Measurements from ENCODE around the gene ACTRT2. TPM values are rescaled to one million over a fixed set of nuclear protein-coding genes. Genes with fewer than 3 reads are reported as not detected.

Gene ACTRT2
- total and polyA plus RNA-seq, 11 donors: not detected

DNA sequence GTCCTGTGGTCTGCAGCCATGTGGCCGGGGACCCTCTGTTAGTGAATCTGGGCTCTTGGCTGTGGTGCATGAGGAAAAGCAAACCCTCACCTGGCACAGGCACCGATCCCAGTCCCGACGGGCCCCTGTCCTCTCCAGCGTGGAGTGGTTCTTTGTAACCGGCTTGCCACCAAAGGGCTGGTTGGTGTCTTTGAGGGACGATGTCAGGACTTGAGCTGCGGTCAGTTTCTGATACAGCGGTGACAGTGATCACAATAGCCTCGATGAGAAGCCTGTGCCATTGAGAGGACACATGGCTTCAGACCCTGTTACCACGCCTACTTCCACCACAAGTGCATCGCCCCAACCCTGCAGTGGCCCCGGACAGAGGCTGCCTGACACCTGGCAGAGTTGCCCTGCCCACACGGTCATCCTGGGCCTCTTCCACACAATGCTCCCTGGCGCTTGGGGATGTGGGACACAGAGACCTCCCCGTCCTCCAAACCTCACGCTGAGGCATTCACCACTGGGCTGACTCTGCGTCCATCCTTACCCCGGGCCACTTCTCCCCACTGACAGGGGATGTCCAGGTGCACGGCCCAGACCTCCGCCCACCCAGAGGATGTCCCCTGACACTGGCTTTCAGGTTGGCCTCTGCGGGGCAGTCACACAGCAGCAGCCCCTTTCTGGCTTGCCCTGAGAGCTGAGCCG is 18.8 kb upstream of the ACTRT2 start:
- 83 to 89% (median 86%) methylated on average over 9 to 23 of the region's 23 CpGs for WGBS, 4 donors
- ATAC-seq (no peak), DNase-seq (peak in 2 of 5 donors; percentile 8 to 21)
- Histone ChIP-seq H3K36me3 (no peaks in the 10 kb centered on the region), H3K27ac (no peak overlapping the region), H3K27me3 (peaks cover 0 to 32% (median 3%) of the 10 kb centered on the region in 9 donors), H3K4me3 (no peak overlapping the region), H3K9me3 (peaks cover 0 to 12% (median 0%) of the 10 kb centered on the region in 12 donors), H3K4me1 (no peaks in the 10 kb centered on the region)
- TF ChIP-seq POLR2A (IDR thresholded peaks at IDR 0.05): no peak
- TF ChIP-seq, protein P1, sequence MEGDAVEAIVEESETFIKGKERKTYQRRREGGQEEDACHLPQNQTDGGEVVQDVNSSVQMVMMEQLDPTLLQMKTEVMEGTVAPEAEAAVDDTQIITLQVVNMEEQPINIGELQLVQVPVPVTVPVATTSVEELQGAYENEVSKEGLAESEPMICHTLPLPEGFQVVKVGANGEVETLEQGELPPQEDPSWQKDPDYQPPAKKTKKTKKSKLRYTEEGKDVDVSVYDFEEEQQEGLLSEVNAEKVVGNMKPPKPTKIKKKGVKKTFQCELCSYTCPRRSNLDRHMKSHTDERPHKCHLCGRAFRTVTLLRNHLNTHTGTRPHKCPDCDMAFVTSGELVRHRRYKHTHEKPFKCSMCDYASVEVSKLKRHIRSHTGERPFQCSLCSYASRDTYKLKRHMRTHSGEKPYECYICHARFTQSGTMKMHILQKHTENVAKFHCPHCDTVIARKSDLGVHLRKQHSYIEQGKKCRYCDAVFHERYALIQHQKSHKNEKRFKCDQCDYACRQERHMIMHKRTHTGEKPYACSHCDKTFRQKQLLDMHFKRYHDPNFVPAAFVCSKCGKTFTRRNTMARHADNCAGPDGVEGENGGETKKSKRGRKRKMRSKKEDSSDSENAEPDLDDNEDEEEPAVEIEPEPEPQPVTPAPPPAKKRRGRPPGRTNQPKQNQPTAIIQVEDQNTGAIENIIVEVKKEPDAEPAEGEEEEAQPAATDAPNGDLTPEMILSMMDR (IDR thresholded peaks at IDR 0.05): no peak
- intact Hi-C loops (cut with DNase I): no loop called here

DNA sequence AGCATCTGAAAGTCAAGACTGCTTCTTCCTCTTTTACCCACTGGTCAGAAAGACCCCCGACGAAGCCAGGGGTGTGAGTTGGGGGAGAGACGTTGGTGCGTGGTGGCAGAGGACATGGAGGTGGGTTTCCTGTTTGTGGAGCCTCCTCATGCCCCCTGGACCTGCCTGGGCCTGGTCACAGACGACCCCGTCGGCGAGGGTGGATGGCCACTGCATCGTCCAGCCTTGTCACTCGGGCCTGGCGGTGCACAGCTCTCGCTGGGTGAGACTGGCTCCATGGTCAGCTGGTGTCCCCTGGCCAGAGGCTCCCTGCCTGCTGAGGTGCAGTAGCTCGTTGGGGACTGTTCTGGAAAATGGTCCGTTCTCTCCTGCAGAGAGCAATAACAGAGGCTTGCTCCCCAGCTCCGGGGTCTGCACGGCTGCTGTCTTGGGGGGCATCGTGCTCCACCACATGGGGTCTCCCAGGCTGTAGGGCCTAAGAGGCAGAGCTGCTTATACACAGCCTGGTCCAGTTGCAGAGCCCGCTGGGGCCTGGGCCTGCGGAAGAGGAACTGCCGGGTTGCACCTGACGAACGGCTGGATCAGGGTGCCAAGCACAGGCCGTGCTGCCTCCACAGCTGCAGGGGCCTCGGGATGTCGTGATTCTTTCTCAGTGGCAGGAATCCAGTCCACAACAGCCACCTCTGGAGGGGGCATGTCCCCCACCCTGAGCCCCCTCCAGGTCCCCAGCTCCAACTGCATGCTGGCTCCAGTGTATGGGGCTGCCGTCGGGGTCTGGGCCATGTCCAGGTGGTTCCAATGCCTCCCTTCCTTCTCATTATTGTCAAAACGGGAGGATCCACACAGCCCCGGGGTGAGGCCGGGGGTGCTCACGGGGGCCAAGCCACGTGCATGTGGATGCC is 18.0 kb upstream of the ACTRT2 start:
- Histone ChIP-seq H3K27me3 (peaks cover 0 to 28% (median 3%) of the 10 kb centered on the region in 9 donors), H3K36me3 (no peaks in the 10 kb centered on the region), H3K4me3 (no peak overlapping the region), H3K27ac (no peak overlapping the region), H3K9me3 (peaks cover 0 to 20% (median 2%) of the 10 kb centered on the region in 12 donors), H3K4me1 (no peaks in the 10 kb centered on the region)
- DNase-seq: peak in 2 of 5 donors; percentile 12 to 19
- intact Hi-C loops (cut with DNase I): no loop called here
- TF ChIP-seq, protein P1 (IDR thresholded peaks at IDR 0.05): no peak
- no peak for TF ChIP-seq POLR2A (IDR thresholded peaks at IDR 0.05)
- WGBS, 4 donors: 68 to 87% (median 83%) methylated on average over 19 to 32 of the region's 32 CpGs
- ATAC-seq: no peak

DNA sequence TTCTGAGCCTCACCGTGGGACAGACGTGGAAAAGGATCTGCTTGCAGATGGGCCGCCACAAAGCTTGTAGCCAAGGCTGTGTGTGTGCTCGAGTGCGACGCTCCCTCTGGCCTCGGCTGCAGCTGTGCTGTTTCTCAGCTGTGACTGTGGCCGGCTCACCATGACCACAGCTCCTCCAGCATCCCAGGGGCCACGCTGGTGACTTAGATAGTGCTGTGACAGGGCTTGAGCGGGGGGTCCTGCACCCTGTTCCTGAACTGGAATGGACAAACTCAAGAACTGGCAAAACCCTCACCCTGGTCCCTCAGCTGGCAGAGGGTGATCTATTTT is 17.4 kb upstream of the ACTRT2 start:
- no peak for DNase-seq
- no peaks in the 10 kb centered on the region for H3K4me1 ChIP-seq
- H3K27ac ChIP-seq: no peak overlapping the region
- intact Hi-C loops (cut with DNase I): no loop called here
- H3K4me3 ChIP-seq: no peak overlapping the region
- peaks cover 0 to 26% (median 2%) of the 10 kb centered on the region in 12 donors for H3K9me3 ChIP-seq
- 70 to 82% (median 79%) methylated on average over 5 to 10 of the region's 10 CpGs for WGBS, 4 donors
- TF ChIP-seq POLR2A (IDR thresholded peaks at IDR 0.05): no peak
- TF ChIP-seq, protein P1 (IDR thresholded peaks at IDR 0.05): no peak
- no peak for ATAC-seq
- peaks cover 0 to 26% (median 3%) of the 10 kb centered on the region in 9 donors for H3K27me3 ChIP-seq
- no peaks in the 10 kb centered on the region for H3K36me3 ChIP-seq
